Mammary epithelial cell (primary cell): Measurements from ENCODE around the gene ENDOV.

ENCODE experiments used
- EZH2 ChIP-seq: IDR thresholded peaks from 2 replicates; pipeline ENCODE4 v1.6.1; 2012; ENCODE audit warnings: low read length, inconsistent platforms, borderline replicate concordance
- TF ChIP-seq, protein P1 (sequence below), 2 donors: IDR thresholded peaks in 1 of 2; conservative IDR thresholded peaks in 1 of 2; 2 replicates each; pipeline ENCODE4 v1.5.1; 2011 to 2012; ENCODE audit warnings: inconsistent platforms in 2 of 2, low read length in 2 of 2, mild to moderate bottlenecking in 2 of 2, control low read depth in 1 of 2, low read depth in 1 of 2; ENCODE audit not compliant: insufficient read depth in 1 of 2; ENCODE audit errors: extremely low read depth in 1 of 2

DNA sequence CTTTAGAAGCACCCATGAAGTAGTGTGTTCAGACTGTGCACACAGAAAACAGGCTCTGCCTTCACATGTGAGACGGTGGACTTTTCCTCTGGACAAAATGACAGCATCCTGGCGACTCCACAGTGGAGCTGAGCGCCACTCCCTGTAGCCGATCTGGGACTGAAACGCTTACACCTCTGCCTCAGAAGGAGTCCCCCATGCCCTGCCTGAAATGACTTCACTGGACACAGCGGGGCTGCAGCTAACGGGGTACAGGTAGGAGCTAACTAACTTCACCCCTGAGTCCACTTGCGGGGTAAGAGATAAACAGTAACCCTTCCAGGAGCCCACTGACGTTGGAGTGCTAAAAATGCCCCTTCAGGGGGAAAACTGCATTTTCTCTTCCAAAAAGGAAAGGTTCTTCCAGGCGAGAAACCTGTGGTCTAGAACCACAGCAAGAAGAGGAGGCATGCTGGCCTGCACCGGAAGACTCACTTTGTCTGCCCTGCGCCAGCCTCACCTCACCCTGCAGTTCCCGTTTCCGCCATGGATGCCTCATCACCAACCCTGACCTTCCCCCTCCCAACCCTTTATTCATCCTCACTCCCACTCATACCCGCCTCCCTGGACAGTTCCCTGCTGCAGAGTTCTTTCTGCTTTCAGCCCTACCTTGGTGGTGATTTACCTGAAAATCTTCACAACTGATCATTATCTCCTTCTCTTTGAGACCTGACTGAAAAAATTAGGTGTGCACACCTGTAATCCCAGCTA, 19.4 kb upstream of the ENDOV start:
- TF ChIP-seq, protein P1, sequence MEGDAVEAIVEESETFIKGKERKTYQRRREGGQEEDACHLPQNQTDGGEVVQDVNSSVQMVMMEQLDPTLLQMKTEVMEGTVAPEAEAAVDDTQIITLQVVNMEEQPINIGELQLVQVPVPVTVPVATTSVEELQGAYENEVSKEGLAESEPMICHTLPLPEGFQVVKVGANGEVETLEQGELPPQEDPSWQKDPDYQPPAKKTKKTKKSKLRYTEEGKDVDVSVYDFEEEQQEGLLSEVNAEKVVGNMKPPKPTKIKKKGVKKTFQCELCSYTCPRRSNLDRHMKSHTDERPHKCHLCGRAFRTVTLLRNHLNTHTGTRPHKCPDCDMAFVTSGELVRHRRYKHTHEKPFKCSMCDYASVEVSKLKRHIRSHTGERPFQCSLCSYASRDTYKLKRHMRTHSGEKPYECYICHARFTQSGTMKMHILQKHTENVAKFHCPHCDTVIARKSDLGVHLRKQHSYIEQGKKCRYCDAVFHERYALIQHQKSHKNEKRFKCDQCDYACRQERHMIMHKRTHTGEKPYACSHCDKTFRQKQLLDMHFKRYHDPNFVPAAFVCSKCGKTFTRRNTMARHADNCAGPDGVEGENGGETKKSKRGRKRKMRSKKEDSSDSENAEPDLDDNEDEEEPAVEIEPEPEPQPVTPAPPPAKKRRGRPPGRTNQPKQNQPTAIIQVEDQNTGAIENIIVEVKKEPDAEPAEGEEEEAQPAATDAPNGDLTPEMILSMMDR (conservative IDR thresholded peaks at IDR 0.05 in 1 of 2, IDR thresholded peaks at IDR 0.05 in 1 of 2; ENCODE audit: extremely low read depth in 1 of 2, insufficient read depth in 1 of 2, low read depth in 1 of 2, low read length in 2 of 2): no peak
- TF ChIP-seq EZH2: no peak
